ENCODE results near the gene FNDC5. TPM values are rescaled to one million over a fixed set of nuclear protein-coding genes. Genes with fewer than 3 reads are reported as not detected.

FNDC5 gene
- polyA plus RNA-seq (2013, experiment 1 of 2) = 12.0 TPM
- 11.7 TPM for polyA plus RNA-seq (2013, experiment 2 of 2)

DNA sequence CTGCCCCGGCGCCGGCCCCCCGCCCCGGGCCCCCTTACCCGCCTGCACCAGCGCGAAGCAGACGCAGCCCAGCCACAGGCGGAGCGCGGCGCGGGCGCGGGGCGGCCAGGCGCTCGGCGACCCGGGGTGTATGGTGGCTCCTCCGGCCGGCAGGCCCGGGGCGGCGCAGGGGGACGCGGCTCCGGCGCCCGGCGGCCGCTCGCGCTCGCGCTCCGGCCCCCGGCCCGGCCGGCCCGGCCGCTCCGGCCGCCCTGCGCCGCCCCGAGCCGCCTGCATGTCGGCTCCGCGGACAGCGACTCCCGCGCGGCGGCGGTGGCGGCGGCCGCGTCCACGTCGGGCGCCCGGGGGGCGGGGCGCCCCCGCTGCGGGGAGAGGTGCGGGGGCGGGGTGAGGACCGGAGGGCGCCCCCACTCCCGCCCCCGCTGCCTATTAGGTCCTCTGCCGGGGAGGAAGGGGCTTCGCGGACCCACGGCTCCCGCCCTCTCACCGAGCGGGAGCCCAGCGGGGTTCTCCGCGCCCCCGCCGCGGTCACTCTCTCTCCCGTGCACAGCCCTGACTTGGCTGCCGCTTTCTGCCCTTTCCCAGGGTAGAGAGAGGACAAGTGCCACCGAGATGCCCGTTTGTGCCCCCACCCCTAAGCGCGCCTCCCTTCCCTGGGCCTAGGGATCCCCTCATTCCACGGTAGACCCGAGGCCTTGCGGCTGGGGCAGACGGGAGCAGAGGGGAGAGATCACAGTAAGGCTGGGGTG, at the start of gene FNDC5:
FNDC5 (minus strand) TSS at position 298 of the 749 bp plus-strand sequence.
- Histone ChIP-seq H4K8ac (ENCODE audit: low read depth, low read length) (peak within 1 kb of the TSS; percentile 87), H3K18ac (ENCODE audit: low read length) (peak within 1 kb of the TSS; percentile 92), H2BK120ac (ENCODE audit: low read depth, low read length) (no peak within 1 kb of the TSS), H3K9ac (ENCODE audit: low read depth, low read length, poor library complexity) (peak within 1 kb of the TSS; percentile 74), H3K4me1 (ENCODE audit: control insufficient read depth in 2 of 2, insufficient read depth in 1 of 2, low read depth in 1 of 2, low read length in 2 of 2) (peaks cover 18 to 20% of the 10 kb centered on the region in 2 donors), H3K4me2 (ENCODE audit: insufficient read depth, low read length, poor library complexity, severe bottlenecking) (peak within 1 kb of the TSS; percentile 78), H2AK5ac (ENCODE audit: low read depth, low read length) (peak within 1 kb of the TSS; percentile 26), H3K79me1 (ENCODE audit: low read depth, low read length) (no peaks in the 10 kb centered on the region), H4K91ac (ENCODE audit: low read depth, low read length, poor library complexity) (no peak within 1 kb of the TSS), H3K4ac (ENCODE audit: low read length) (peak within 1 kb of the TSS; percentile 31), H2BK5ac (ENCODE audit: low read length) (peak within 1 kb of the TSS; percentile 12), H3K14ac (ENCODE audit: low read length) (peak within 1 kb of the TSS; percentile 79), H2AFZ (ENCODE audit: low read length) (peak within 1 kb of the TSS; percentile 95), H3K36me3 (replicated peaks in 1 of 2; ENCODE audit: control insufficient read depth in 2 of 2, insufficient read depth in 2 of 2, low read length in 2 of 2) (no peaks in the 10 kb centered on the region), H3K27me3 (ENCODE audit: control insufficient read depth in 3 of 3, insufficient read depth in 3 of 3, low read depth in 1 of 3, low read length in 3 of 3) (peaks cover 0 to 11% (median 8%) of the 10 kb centered on the region in 3 experiments), H3K4me3 (ENCODE audit: low read length in 2 of 2) (peak within 1 kb of the TSS; percentile 52 to 69), H3K23ac (ENCODE audit: low read depth, low read length, poor library complexity) (peak within 1 kb of the TSS; percentile 34), H3K9me3 (replicated peaks in 1 of 2; ENCODE audit: control insufficient read depth in 2 of 2, insufficient read depth in 1 of 2, low read depth in 1 of 2, low read length in 2 of 2) (no peaks in the 10 kb centered on the region), H2BK15ac (ENCODE audit: low read length) (peak within 1 kb of the TSS; percentile 77), H2BK12ac (ENCODE audit: low read length) (no peak within 1 kb of the TSS), H3K27ac (replicated peaks; ENCODE audit: low read length) (no peak within 1 kb of the TSS)
- no CpG with 5 or more reads among the region's 99 CpGs for WGBS, 2 donors (ENCODE audit: extremely low coverage in 2 of 2, insufficient read length in 2 of 2, insufficient replicate concordance in 1 of 2)
- DNase-seq (ENCODE audit: low spot score) = no peak

DNA sequence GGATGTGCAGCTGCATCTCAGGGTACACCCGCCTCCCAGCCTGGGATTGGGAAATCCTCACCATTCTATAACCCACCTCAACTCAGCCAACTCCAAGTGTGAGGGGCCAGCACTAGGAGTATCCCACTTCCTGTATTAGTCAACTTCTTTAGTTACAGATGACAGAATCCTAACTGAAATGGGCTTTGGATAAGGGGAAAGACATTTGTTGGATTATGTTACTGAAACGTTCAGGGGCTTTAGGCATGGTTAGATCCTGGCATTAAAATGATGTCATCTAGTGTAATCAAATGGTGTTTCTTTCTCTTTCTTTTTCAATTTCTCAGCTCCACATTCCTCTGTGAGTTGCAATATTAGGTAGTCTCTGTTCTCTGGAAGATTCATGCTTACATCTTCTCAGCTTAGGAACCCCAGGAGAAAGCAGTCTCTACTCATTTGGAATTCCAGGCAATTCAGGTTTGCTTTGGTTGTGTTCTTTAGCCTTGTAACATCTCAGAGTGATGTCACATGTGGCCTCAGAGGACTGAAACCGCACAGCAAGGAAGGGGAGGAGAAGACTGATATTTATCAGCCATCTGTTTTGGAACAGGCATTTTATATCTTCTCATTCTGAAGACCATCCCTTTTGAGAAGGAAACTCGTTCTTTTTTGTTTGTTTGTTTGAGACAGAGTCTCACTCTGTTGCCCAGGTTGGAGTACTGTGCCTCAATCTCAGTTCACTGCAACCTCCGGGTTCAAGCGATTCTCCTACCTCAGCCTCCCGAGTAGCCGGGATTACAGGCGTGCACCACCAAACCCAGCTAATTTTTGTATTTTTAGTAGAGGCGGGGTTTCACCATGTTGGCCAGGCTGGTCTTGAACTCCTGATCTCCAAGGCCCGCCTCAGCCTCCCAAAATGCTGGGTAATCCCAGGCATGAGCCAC, 49.4 kb upstream of the FNDC5 start:
- Histone ChIP-seq H3K18ac (ENCODE audit: low read length) (no peak overlapping the region), H2BK120ac (ENCODE audit: low read depth, low read length) (no peak overlapping the region), H2BK5ac (ENCODE audit: low read length) (no peak overlapping the region), H2BK15ac (ENCODE audit: low read length) (no peak overlapping the region), H3K4me1 (ENCODE audit: control insufficient read depth in 2 of 2, insufficient read depth in 1 of 2, low read depth in 1 of 2, low read length in 2 of 2) (peaks cover 3 to 8% of the 10 kb centered on the region in 2 donors), H2BK12ac (ENCODE audit: low read length) (no peak overlapping the region), H3K14ac (ENCODE audit: low read length) (no peak overlapping the region), H3K27me3 (ENCODE audit: control insufficient read depth in 3 of 3, insufficient read depth in 3 of 3, low read depth in 1 of 3, low read length in 3 of 3) (peaks cover 0 to 19% (median 17%) of the 10 kb centered on the region in 3 experiments), H3K79me1 (ENCODE audit: low read depth, low read length) (no peaks in the 10 kb centered on the region), H2AK5ac (ENCODE audit: low read depth, low read length) (no peak overlapping the region), H4K8ac (ENCODE audit: low read depth, low read length) (no peak overlapping the region), H3K4me2 (ENCODE audit: insufficient read depth, low read length, poor library complexity, severe bottlenecking) (no peak overlapping the region), H3K4me3 (ENCODE audit: low read length in 2 of 2) (no peak overlapping the region), H3K36me3 (replicated peaks in 1 of 2; ENCODE audit: control insufficient read depth in 2 of 2, insufficient read depth in 2 of 2, low read length in 2 of 2) (no peaks in the 10 kb centered on the region), H4K91ac (ENCODE audit: low read depth, low read length, poor library complexity) (no peak overlapping the region), H3K9ac (ENCODE audit: low read depth, low read length, poor library complexity) (no peak overlapping the region), H3K9me3 (replicated peaks in 1 of 2; ENCODE audit: control insufficient read depth in 2 of 2, insufficient read depth in 1 of 2, low read depth in 1 of 2, low read length in 2 of 2) (no peaks in the 10 kb centered on the region), H2AFZ (ENCODE audit: low read length) (no peak overlapping the region), H3K23ac (ENCODE audit: low read depth, low read length, poor library complexity) (no peak overlapping the region), H3K4ac (ENCODE audit: low read length) (no peak overlapping the region), H3K27ac (replicated peaks; ENCODE audit: low read length) (no peak overlapping the region)
- no peak for DNase-seq (ENCODE audit: low spot score)
- no CpG with 5 or more reads among the region's 11 CpGs for WGBS, 2 donors (ENCODE audit: extremely low coverage in 2 of 2, insufficient read length in 2 of 2, insufficient replicate concordance in 1 of 2)

DNA sequence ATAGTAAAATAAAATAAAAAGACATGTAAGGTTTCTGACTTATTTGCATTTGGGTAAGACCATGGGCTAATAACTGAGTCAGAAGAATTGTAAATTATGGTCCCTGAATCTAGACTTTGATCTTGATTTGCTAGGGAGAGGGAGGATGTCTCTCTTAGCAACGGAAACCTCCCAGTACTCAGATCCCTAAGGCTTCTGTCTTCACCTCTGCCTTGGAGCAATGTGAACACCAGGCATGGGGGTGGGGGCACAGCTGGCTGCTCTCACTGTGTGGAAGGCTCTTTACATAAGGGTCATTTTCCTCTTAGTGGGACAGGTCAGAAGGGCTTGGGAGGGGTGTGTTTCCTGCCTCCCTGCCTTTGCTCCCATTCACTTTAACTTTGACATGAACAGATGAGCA, 47.5 kb upstream of the FNDC5 start:
- H3K4me1 ChIP-seq (ENCODE audit: control insufficient read depth in 2 of 2, insufficient read depth in 1 of 2, low read depth in 1 of 2, low read length in 2 of 2) = peaks cover 0 to 2% of the 10 kb centered on the region in 2 donors
- H2BK15ac ChIP-seq (ENCODE audit: low read length) = no peak overlapping the region
- H2BK12ac ChIP-seq (ENCODE audit: low read length) = no peak overlapping the region
- H2BK5ac ChIP-seq (ENCODE audit: low read length) = no peak overlapping the region
- no peak overlapping the region for H3K4me2 ChIP-seq (ENCODE audit: insufficient read depth, low read length, poor library complexity, severe bottlenecking)
- H3K4ac ChIP-seq (ENCODE audit: low read length) = no peak overlapping the region
- no peak overlapping the region for H3K9ac ChIP-seq (ENCODE audit: low read depth, low read length, poor library complexity)
- no peak overlapping the region for H2BK120ac ChIP-seq (ENCODE audit: low read depth, low read length)
- H3K9me3 ChIP-seq (replicated peaks in 1 of 2; ENCODE audit: control insufficient read depth in 2 of 2, insufficient read depth in 1 of 2, low read depth in 1 of 2, low read length in 2 of 2) = no peaks in the 10 kb centered on the region
- no peak overlapping the region for H3K14ac ChIP-seq (ENCODE audit: low read length)
- no peaks in the 10 kb centered on the region for H3K36me3 ChIP-seq (replicated peaks in 1 of 2; ENCODE audit: control insufficient read depth in 2 of 2, insufficient read depth in 2 of 2, low read length in 2 of 2)
- WGBS, 2 donors (ENCODE audit: extremely low coverage in 2 of 2, insufficient read length in 2 of 2, insufficient replicate concordance in 1 of 2) = no CpG with 5 or more reads among the region's 1 CpG
- no peaks in the 10 kb centered on the region for H3K79me1 ChIP-seq (ENCODE audit: low read depth, low read length)
- H3K23ac ChIP-seq (ENCODE audit: low read depth, low read length, poor library complexity) = no peak overlapping the region
- H3K27ac ChIP-seq (replicated peaks; ENCODE audit: low read length) = no peak overlapping the region
- no peak overlapping the region for H2AFZ ChIP-seq (ENCODE audit: low read length)
- peaks cover 0 to 5% (median 2%) of the 10 kb centered on the region in 3 experiments for H3K27me3 ChIP-seq (ENCODE audit: control insufficient read depth in 3 of 3, insufficient read depth in 3 of 3, low read depth in 1 of 3, low read length in 3 of 3)
- H3K18ac ChIP-seq (ENCODE audit: low read length) = no peak overlapping the region
- no peak overlapping the region for H3K4me3 ChIP-seq (ENCODE audit: low read length in 2 of 2)
- no peak for DNase-seq (ENCODE audit: low spot score)
- no peak overlapping the region for H2AK5ac ChIP-seq (ENCODE audit: low read depth, low read length)
- no peak overlapping the region for H4K8ac ChIP-seq (ENCODE audit: low read depth, low read length)
- no peak overlapping the region for H4K91ac ChIP-seq (ENCODE audit: low read depth, low read length, poor library complexity)

DNA sequence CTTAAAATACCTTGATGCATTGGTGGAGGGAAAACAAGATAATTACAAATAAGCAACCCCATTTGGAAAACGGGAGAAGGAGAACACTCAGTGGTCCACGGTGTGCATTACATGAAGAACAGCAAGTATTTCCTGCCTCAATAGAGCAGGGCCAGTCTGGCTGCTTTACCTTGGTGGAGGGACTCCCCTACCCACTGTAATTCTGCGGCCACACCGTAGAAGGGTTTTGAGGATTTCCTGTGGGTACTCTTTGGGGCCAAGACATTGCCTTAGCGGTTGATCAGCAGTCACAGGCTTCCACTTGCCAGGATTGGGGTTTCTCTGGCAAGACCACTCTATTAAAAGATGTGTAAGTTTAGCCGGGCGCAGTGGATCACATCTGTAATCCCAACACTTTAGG, 46.8 kb upstream of the FNDC5 start:
- Histone ChIP-seq H2BK120ac (ENCODE audit: low read depth, low read length) (no peak overlapping the region), H3K23ac (ENCODE audit: low read depth, low read length, poor library complexity) (no peak overlapping the region), H2AFZ (ENCODE audit: low read length) (no peak overlapping the region), H4K8ac (ENCODE audit: low read depth, low read length) (no peak overlapping the region), H3K27ac (replicated peaks; ENCODE audit: low read length) (no peak overlapping the region), H3K4me3 (ENCODE audit: low read length in 2 of 2) (no peak overlapping the region), H2BK5ac (ENCODE audit: low read length) (no peak overlapping the region), H2BK15ac (ENCODE audit: low read length) (no peak overlapping the region), H3K36me3 (replicated peaks in 1 of 2; ENCODE audit: control insufficient read depth in 2 of 2, insufficient read depth in 2 of 2, low read length in 2 of 2) (no peaks in the 10 kb centered on the region), H3K79me1 (ENCODE audit: low read depth, low read length) (no peaks in the 10 kb centered on the region), H3K4ac (ENCODE audit: low read length) (no peak overlapping the region), H3K27me3 (ENCODE audit: control insufficient read depth in 3 of 3, insufficient read depth in 3 of 3, low read depth in 1 of 3, low read length in 3 of 3) (peaks cover 0 to 3% (median 0%) of the 10 kb centered on the region in 3 experiments), H3K4me1 (ENCODE audit: control insufficient read depth in 2 of 2, insufficient read depth in 1 of 2, low read depth in 1 of 2, low read length in 2 of 2) (peaks cover 0 to 2% of the 10 kb centered on the region in 2 donors), H3K9me3 (replicated peaks in 1 of 2; ENCODE audit: control insufficient read depth in 2 of 2, insufficient read depth in 1 of 2, low read depth in 1 of 2, low read length in 2 of 2) (no peaks in the 10 kb centered on the region), H3K14ac (ENCODE audit: low read length) (no peak overlapping the region), H3K4me2 (ENCODE audit: insufficient read depth, low read length, poor library complexity, severe bottlenecking) (no peak overlapping the region), H3K9ac (ENCODE audit: low read depth, low read length, poor library complexity) (no peak overlapping the region), H2BK12ac (ENCODE audit: low read length) (no peak overlapping the region), H2AK5ac (ENCODE audit: low read depth, low read length) (no peak overlapping the region), H4K91ac (ENCODE audit: low read depth, low read length, poor library complexity) (no peak overlapping the region), H3K18ac (ENCODE audit: low read length) (no peak overlapping the region)
- WGBS, 2 donors (ENCODE audit: extremely low coverage in 2 of 2, insufficient read length in 2 of 2, insufficient replicate concordance in 1 of 2) = no CpG with 5 or more reads among the region's 7 CpGs
- no peak for DNase-seq (ENCODE audit: low spot score)

Measured in neuronal stem cell (in vitro differentiated cells).